Measurements from ENCODE around the gene EDRF1.

GRCh38 chr10:125756196-125756595 lies 36.7 kb downstream of the EDRF1 start:
- TF ChIP-seq CTCF (IDR thresholded peaks at IDR 0.05) (no peak), POLR2A (IDR thresholded peaks at IDR 0.05) (no peak)
